Ammon's horn (tissue), 1 donor: ENCODE measurements around the gene SKIC3.

Experiments
- DNase-seq: peaks from one replicate; pipeline ENCODE4 v3.0.0-alpha.2; 2016; ENCODE audit warnings: low spot score

Gene SKIC3

GRCh38 chr5:95531491-95531890 lies 23.3 kb downstream of the SKIC3 start:
- no peak for DNase-seq

- no peak for DNase-seq
Observed at GRCh38 chr5:95530416-95530815, 24.4 kb downstream of the SKIC3 start.

GRCh38 chr5:95528565-95528964 lies 26.2 kb downstream of the SKIC3 start:
- no peak for DNase-seq

GRCh38 chr5:95526871-95527270 lies 27.9 kb downstream of the SKIC3 start:
- DNase-seq, result no peak

GRCh38 chr5:95524423-95524822 lies 30.4 kb downstream of the SKIC3 start:
- DNase-seq, result no peak

GRCh38 chr5:95520206-95520605 lies 34.6 kb downstream of the SKIC3 start:
- DNase-seq, result peak; percentile 20

- DNase-seq, result no peak
Observed at GRCh38 chr5:95519681-95520080, 35.1 kb downstream of the SKIC3 start.

GRCh38 chr5:95519151-95519550 lies 35.6 kb downstream of the SKIC3 start:
- DNase-seq, result no peak

- no peak for DNase-seq
Observed at GRCh38 chr5:95518417-95518816, 36.4 kb downstream of the SKIC3 start.

- no peak for DNase-seq
Observed at GRCh38 chr5:95511606-95512005, 43.2 kb downstream of the SKIC3 start.

- DNase-seq, result no peak
Observed at GRCh38 chr5:95508550-95508949, 46.2 kb downstream of the SKIC3 start.
